A549 (cell line): ENCODE data around the gene ALDH3B1. TPM values are rescaled to one million over a fixed set of nuclear protein-coding genes. Genes with fewer than 3 reads are reported as not detected.

Source experiments
- ATAC-seq, 2 experiments: fragments of 200-7000 bp in 1 of 2; fragments of >200 bp in 1 of 2; cut with Nextera tagmentation in 1 of 2; cut with Tn5 transposase in 1 of 2; 3 replicates each; pipeline versions ENCODE4 v1.8.0 to v1.9.1; 2018 to 2020; ENCODE audit warnings: mild to moderate bottlenecking in 1 of 2, moderate library complexity in 1 of 2
- CTCF ChIA-PET: fragments of 300-600 bp; sonication (Branson Sonifier 250); formaldehyde crosslinking; extraction: SDS; loops from one replicate; lab custom pipeline; 2021; ENCODE audit warnings: antibody characterized with exemption, inconsistent platforms; lab: Yijun Ruan, JAX
- POLR2A ChIA-PET: fragments of 350-600 bp; formaldehyde crosslinking; extraction: SDS; loops from one replicate; lab custom pipeline; 2021; ENCODE audit warnings: antibody characterized with exemption, inconsistent platforms; lab: Yijun Ruan, JAX
- DNase-seq, 2 experiments: peaks; one replicate each; pipeline versions ENCODE4 v3.0.0 to v3.0.0-alpha.2; 2011 to 2016; ENCODE audit warnings: low read depth in 1 of 2, low spot score in 1 of 2
- FAIRE-seq: peaks from 2 replicates; lab custom pipeline; 2011; peaks lifted over from hg19 to GRCh38; lab: Jason Lieb, UNC
- H3K27ac ChIP-seq, 2 experiments: fragments of >200 bp; sonication (Bioruptor Twin); formaldehyde crosslinking; 3 replicates each; pipeline ENCODE4 v1.5.1; 2016 to 2017
- H3K4me1 ChIP-seq: fragments of >200 bp; sonication (Bioruptor Twin); formaldehyde crosslinking; 3 replicates; pipeline ENCODE4 v1.6.1; 2016
- H3K4me2 ChIP-seq: fragments of >200 bp; sonication (Bioruptor Twin); formaldehyde crosslinking; 3 replicates; pipeline ENCODE4 v1.6.1; 2016
- H3K4me3 ChIP-seq: fragments of >200 bp; sonication (Bioruptor Twin); formaldehyde crosslinking; 3 replicates; pipeline ENCODE4 v1.5.1; 2016
- H3K9me3 ChIP-seq: fragments of >200 bp; sonication (Bioruptor Twin); formaldehyde crosslinking; 3 replicates; pipeline ENCODE4 v1.6.1; 2016
- CHD2 ChIP-seq: fragments of 150-350 bp; IDR thresholded peaks from 2 replicates; pipeline ENCODE4 v1.6.1; 2014; ENCODE audit warnings: low read length; ENCODE audit not compliant: partially characterized antibody
- EHF ChIP-seq: fragments of 250-450 bp; sonication (Bioruptor Pico); IDR thresholded peaks from 2 replicates; pipeline ENCODE4 v1.5.0; 2020; ENCODE audit warnings: mild to moderate bottlenecking
- EP300 ChIP-seq, 2 experiments: fragments of >200 bp; sonication (Bioruptor Twin); formaldehyde crosslinking; IDR thresholded peaks; 2 replicates in 1 of 2; 3 replicates in 1 of 2; pipeline ENCODE4 v1.6.1; 2016 to 2017
- FOSL2 ChIP-seq, 2 experiments: fragments of 450-650 bp in 1 of 2; fragments of >200 bp in 1 of 2; sonication (Bioruptor Twin) in 1 of 2; formaldehyde crosslinking; IDR thresholded peaks; 2 replicates each; pipeline versions ENCODE4 v1.5.0 to v1.6.1; 2016 to 2020; ENCODE audit warnings: mild to moderate bottlenecking in 1 of 2, moderate library complexity in 1 of 2
- GATA3 ChIP-seq: IDR thresholded peaks from 2 replicates; pipeline ENCODE4 v1.6.1; 2012; ENCODE audit warnings: borderline replicate concordance
- HEYL ChIP-seq: fragments of 250-450 bp; sonication (Bioruptor Pico); IDR thresholded peaks from 2 replicates; pipeline ENCODE4 v1.8.0; 2021; ENCODE audit warnings: mild to moderate bottlenecking, moderate library complexity
- HOXA7 ChIP-seq: fragments of 250-450 bp; sonication (Bioruptor Pico); IDR thresholded peaks from 2 replicates; pipeline ENCODE4 v1.5.0; 2020; ENCODE audit warnings: mild to moderate bottlenecking, moderate library complexity
- JUN ChIP-seq, 2 experiments: fragments of >200 bp; sonication (Bioruptor Twin); formaldehyde crosslinking; IDR thresholded peaks; 2 replicates in 1 of 2; 3 replicates in 1 of 2; pipeline ENCODE4 v1.6.1; 2016 to 2017
- JUNB ChIP-seq: fragments of >200 bp; sonication (Bioruptor Twin); formaldehyde crosslinking; IDR thresholded peaks from 2 replicates; pipeline ENCODE4 v1.6.1; 2016
- MYC ChIP-seq: IDR thresholded peaks from 2 replicates; pipeline ENCODE4 v1.6.1; 2012; ENCODE audit warnings: mild to moderate bottlenecking, inconsistent platforms, low read length, improper control_type of control experiment, borderline replicate concordance
- NFE2L2 ChIP-seq: fragments of 150-350 bp; conservative IDR thresholded peaks from 2 replicates; pipeline ENCODE4 v1.6.1; 2014; ENCODE audit warnings: low read length
- NPAS2 ChIP-seq: fragments of 250-450 bp; sonication (Bioruptor Pico); IDR thresholded peaks from 2 replicates; pipeline ENCODE4 v1.8.0; 2022; ENCODE audit warnings: mild to moderate bottlenecking, moderate library complexity, borderline replicate concordance
- NR3C1 ChIP-seq: fragments of >200 bp; sonication (Bioruptor Twin); formaldehyde crosslinking; IDR thresholded peaks from 3 replicates; pipeline ENCODE4 v1.6.1; 2017
- POLR2A ChIP-seq: IDR thresholded peaks from 2 replicates; pipeline ENCODE4 v1.6.1; 2012; ENCODE audit warnings: mild to moderate bottlenecking, low read length
- RAD21 ChIP-seq, 2 experiments: fragments of >200 bp in 1 of 2; sonication (Bioruptor Twin) in 1 of 2; formaldehyde crosslinking in 1 of 2; IDR thresholded peaks in 1 of 2; conservative IDR thresholded peaks in 1 of 2; 2 replicates in 1 of 2; 3 replicates in 1 of 2; pipeline ENCODE4 v1.6.1; 2012 to 2018; ENCODE audit warnings: inconsistent platforms in 1 of 2
- RCOR1 ChIP-seq: fragments of 150-350 bp; IDR thresholded peaks from 2 replicates; pipeline ENCODE4 v1.6.1; 2014; ENCODE audit warnings: antibody characterized with exemption, low read length, low read depth
- RFX5 ChIP-seq: fragments of 450-650 bp; IDR thresholded peaks from 2 replicates; pipeline ENCODE4 v1.7.1; 2014; ENCODE audit warnings: antibody characterized with exemption, mild to moderate bottlenecking, moderate library complexity
- SREBF2 ChIP-seq: fragments of 450-650 bp; IDR thresholded peaks from 2 replicates; pipeline ENCODE4 v1.6.1; 2014; ENCODE audit warnings: mild to moderate bottlenecking, moderate library complexity
- ZC3H11A ChIP-seq: fragments of 450-650 bp; IDR thresholded peaks from 2 replicates; pipeline ENCODE4 v1.6.1; 2014; ENCODE audit warnings: antibody characterized with exemption, mild to moderate bottlenecking
- ZSCAN20 ChIP-seq: fragments of 250-450 bp; sonication (Bioruptor Pico); IDR thresholded peaks from 2 replicates; pipeline ENCODE4 v1.8.0; 2022; ENCODE audit warnings: mild to moderate bottlenecking, moderate library complexity
- WGBS: methylation state at CpG from one replicate; pipeline ENCODE4 v1.1.6; 2017; ENCODE audit errors: missing lambda C conversion rate; 5-methylcytosine and 5-hydroxymethylcytosine counted together
- polyA plus RNA-seq, 4 experiments: library from polyadenylated mRNA; depleted of rRNA in 3 of 4; stranded (reverse); fragments of >200 nt; fragmentation: RNase III in 1 of 4; extraction: RNeasy Plus Mini Kit Qiagen cat#74134 plus additional on column Dnase treatment in 1 of 4; gene quantifications; 2 replicates in 3 of 4; 3 replicates in 1 of 4; pipeline ENCODE4 v1.2.3, GENCODE V29; 2011 to 2017
- TF ChIP-seq, protein P1 (sequence below): fragments of >200 bp; sonication (Bioruptor Twin); formaldehyde crosslinking; IDR thresholded peaks from 2 replicates; pipeline ENCODE4 v1.6.1; 2016
- TF ChIP-seq, protein P2 (sequence below): IDR thresholded peaks from 2 replicates; pipeline ENCODE4 v1.6.1; 2012; ENCODE audit warnings: low read depth, borderline replicate concordance
- TF ChIP-seq, protein P3 (sequence below): fragments of >200 bp; sonication (Bioruptor Twin); formaldehyde crosslinking; IDR thresholded peaks from 3 replicates; pipeline ENCODE4 v1.6.1; 2016
- TF ChIP-seq, protein P4 (sequence below): fragments of >200 bp; sonication (Bioruptor Twin); formaldehyde crosslinking; IDR thresholded peaks from 3 replicates; pipeline ENCODE4 v1.5.1; 2016
- TF ChIP-seq, protein P5 (sequence below): fragments of 250-450 bp; sonication (Bioruptor Pico); IDR thresholded peaks from 2 replicates; pipeline ENCODE4 v1.5.0; 2020; ENCODE audit warnings: low read depth, mild to moderate bottlenecking, moderate library complexity
- TF ChIP-seq, protein P6 (sequence below): fragments of 450-650 bp; IDR thresholded peaks from 2 replicates; pipeline ENCODE4 v1.6.1; 2014; ENCODE audit warnings: antibody characterized with exemption

ALDH3B1 gene
- polyA plus RNA-seq, 2 of the 4 experiments (the other 2 are of a cell fraction) = 93.7 to 130 TPM

DNA sequence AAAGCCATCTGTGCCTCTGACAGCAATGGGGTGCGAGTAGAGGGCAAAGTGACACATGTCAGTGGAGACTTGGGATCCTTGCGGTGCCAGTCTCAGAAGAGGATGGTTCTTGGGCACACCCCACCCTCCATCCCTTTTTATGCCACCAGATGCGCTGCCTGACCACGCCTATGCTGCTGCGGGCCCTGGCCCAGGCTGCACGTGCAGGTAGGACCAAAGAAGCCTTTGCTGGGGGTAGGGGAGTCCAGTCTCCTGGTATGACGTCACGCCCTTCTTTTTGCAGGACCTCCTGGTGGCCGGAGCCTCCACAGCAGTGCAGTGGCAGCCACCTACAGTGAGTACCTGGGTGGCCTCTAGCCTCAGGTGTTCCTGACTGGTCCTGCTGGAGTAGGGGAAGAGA, 21.9 kb downstream of the ALDH3B1 start:
- no peak for DNase-seq
- Histone ChIP-seq H3K4me3 (peak overlapping the region; percentile 94; the same call in 2 of the 3 replicates), H3K4me2 (peak overlapping the region; percentile 88), H3K9me3 (no peaks in the 10 kb centered on the region), H3K4me1 (peaks cover 53% of the 10 kb centered on the region), H3K27ac (peak overlapping the region; percentile 94 to 98; a peak in 5 of 6 replicates)
- no peak for ATAC-seq
- FAIRE-seq = no peak
- ChIA-PET CTCF (interaction anchor here (1.1 to 1.3 kb wide), 4 partner anchors 10 to 76 kb away, joined by 3 to 4 read pairs (median 3); partner anchors contain the start of gene ALDH3B1), POLR2A (interaction anchor here (2.5 kb wide), 1 partner anchor 19 kb away, joined by 16 read pairs; no protein-coding TSS in a partner anchor)
- TF ChIP-seq MYC = no peak
- no peak for TF ChIP-seq ZSCAN20
- no peak for TF ChIP-seq RFX5
- TF ChIP-seq, protein P1, sequence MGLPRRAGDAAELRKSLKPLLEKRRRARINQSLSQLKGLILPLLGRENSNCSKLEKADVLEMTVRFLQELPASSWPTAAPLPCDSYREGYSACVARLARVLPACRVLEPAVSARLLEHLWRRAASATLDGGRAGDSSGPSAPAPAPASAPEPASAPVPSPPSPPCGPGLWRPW = no peak
- TF ChIP-seq NPAS2 (CRISPR knock-in tag) = no peak
- TF ChIP-seq, protein P2, sequence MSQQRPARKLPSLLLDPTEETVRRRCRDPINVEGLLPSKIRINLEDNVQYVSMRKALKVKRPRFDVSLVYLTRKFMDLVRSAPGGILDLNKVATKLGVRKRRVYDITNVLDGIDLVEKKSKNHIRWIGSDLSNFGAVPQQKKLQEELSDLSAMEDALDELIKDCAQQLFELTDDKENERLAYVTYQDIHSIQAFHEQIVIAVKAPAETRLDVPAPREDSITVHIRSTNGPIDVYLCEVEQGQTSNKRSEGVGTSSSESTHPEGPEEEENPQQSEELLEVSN = no peak
- TF ChIP-seq RCOR1 = no peak
- TF ChIP-seq, protein P3, sequence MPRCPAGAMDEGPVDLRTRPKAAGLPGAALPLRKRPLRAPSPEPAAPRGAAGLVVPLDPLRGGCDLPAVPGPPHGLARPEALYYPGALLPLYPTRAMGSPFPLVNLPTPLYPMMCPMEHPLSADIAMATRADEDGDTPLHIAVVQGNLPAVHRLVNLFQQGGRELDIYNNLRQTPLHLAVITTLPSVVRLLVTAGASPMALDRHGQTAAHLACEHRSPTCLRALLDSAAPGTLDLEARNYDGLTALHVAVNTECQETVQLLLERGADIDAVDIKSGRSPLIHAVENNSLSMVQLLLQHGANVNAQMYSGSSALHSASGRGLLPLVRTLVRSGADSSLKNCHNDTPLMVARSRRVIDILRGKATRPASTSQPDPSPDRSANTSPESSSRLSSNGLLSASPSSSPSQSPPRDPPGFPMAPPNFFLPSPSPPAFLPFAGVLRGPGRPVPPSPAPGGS = no peak
- TF ChIP-seq NFE2L2 = no peak
- TF ChIP-seq, protein P4, sequence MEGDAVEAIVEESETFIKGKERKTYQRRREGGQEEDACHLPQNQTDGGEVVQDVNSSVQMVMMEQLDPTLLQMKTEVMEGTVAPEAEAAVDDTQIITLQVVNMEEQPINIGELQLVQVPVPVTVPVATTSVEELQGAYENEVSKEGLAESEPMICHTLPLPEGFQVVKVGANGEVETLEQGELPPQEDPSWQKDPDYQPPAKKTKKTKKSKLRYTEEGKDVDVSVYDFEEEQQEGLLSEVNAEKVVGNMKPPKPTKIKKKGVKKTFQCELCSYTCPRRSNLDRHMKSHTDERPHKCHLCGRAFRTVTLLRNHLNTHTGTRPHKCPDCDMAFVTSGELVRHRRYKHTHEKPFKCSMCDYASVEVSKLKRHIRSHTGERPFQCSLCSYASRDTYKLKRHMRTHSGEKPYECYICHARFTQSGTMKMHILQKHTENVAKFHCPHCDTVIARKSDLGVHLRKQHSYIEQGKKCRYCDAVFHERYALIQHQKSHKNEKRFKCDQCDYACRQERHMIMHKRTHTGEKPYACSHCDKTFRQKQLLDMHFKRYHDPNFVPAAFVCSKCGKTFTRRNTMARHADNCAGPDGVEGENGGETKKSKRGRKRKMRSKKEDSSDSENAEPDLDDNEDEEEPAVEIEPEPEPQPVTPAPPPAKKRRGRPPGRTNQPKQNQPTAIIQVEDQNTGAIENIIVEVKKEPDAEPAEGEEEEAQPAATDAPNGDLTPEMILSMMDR = no peak
- no peak for TF ChIP-seq HOXA7 (CRISPR knock-in tag)
- TF ChIP-seq CHD2 = no peak
- TF ChIP-seq ZC3H11A = no peak
- no peak for TF ChIP-seq JUNB
- TF ChIP-seq HEYL = no peak
- no peak for TF ChIP-seq EP300 (IDR thresholded peaks at IDR 0.05)
- no peak for TF ChIP-seq JUN (IDR thresholded peaks at IDR 0.05)
- TF ChIP-seq SREBF2 = no peak
- TF ChIP-seq NR3C1 = no peak
- WGBS = 85% methylated on average over 8 of the region's 9 CpGs

DNA sequence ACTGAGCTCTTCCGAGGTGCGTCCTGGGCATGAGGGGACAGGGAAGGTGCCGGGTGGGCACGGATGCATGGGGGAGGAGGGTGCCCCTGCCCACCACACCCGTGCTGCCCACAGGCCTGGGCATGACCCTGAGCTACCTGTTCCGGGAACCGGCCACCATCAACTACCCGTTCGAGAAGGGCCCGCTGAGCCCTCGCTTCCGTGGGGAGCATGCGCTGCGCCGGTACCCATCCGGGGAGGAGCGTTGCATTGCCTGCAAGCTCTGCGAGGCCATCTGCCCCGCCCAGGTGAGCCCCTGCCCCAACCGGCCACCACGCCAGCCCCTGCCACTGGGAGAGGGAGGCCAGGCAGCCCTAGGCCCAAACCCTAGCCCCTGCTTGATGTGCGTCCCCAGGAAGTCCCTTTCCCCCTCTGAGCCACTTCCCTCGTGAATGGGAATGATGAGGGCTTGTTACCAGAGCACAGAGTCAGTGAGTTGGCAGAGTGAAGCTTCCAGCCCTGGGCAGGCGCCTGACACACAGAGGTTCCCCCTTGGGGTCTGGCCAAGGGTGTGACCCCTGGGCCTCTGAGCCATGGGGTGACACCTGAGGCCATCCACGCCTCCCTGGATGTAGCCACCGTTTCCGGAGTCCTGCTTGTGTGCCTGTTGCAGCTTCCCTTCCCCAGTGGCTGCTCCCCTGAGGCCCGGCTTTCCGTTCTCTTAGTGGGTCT, 23.0 kb downstream of the ALDH3B1 start:
- WGBS = 92% methylated on average over 28 of the region's 29 CpGs
- DNase-seq (no peak), ATAC-seq (no peak), FAIRE-seq (no peak)
- ChIA-PET POLR2A (no interaction called here), CTCF (interaction anchor here (0.8 to 1.5 kb wide), 5 partner anchors 10 to 265 kb away, joined by 3 to 4 read pairs (median 3); partner anchors contain the start of gene ALDH3B1)
- Histone ChIP-seq H3K4me3 (no peak overlapping the region), H3K4me1 (peaks cover 50% of the 10 kb centered on the region), H3K27ac (peak overlapping the region in 1 of 2 experiments; percentile 98; a peak in 3 of 6 replicates)
- TF ChIP-seq, protein P5, sequence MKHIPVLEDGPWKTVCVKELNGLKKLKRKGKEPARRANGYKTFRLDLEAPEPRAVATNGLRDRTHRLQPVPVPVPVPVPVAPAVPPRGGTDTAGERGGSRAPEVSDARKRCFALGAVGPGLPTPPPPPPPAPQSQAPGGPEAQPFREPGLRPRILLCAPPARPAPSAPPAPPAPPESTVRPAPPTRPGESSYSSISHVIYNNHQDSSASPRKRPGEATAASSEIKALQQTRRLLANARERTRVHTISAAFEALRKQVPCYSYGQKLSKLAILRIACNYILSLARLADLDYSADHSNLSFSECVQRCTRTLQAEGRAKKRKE = no peak
- TF ChIP-seq, protein P3 = no peak
- TF ChIP-seq GATA3 = no peak
- TF ChIP-seq ZC3H11A = no peak
- no peak for TF ChIP-seq POLR2A
- no peak for TF ChIP-seq RAD21 (conservative IDR thresholded peaks at IDR 0.05 in 1 of 2, IDR thresholded peaks at IDR 0.05 in 1 of 2)
- TF ChIP-seq FOSL2 (IDR thresholded peaks at IDR 0.05) = no peak
- TF ChIP-seq FOSL2 (CRISPR knock-in tag; IDR thresholded peaks at IDR 0.05) = no peak
- no peak for TF ChIP-seq JUN (IDR thresholded peaks at IDR 0.05)
- TF ChIP-seq EHF (CRISPR knock-in tag) = no peak
- TF ChIP-seq, protein P6, sequence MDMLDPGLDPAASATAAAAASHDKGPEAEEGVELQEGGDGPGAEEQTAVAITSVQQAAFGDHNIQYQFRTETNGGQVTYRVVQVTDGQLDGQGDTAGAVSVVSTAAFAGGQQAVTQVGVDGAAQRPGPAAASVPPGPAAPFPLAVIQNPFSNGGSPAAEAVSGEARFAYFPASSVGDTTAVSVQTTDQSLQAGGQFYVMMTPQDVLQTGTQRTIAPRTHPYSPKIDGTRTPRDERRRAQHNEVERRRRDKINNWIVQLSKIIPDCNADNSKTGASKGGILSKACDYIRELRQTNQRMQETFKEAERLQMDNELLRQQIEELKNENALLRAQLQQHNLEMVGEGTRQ = no peak
- TF ChIP-seq, all 56 proteins: peak for 0
- Histone ChIP-seq H3K4me2 (no peak overlapping the region), H3K9me3 (no peaks in the 10 kb centered on the region)
